ENCODE results near the gene STAM.
"Not testable (repeated sequence)": the region's sequence is repeated elsewhere in the genome, so short reads cannot be mapped to it uniquely, and the experiment has no call there.

STAM gene

GRCh38 chr10:17643755-17644484, at the start of gene STAM:
STAM (plus strand) TSS chr10:17644151; CDS start chr10:17644340, 189 bp downstream.
- DNase-seq = peak; percentile 95

- no peak for DNase-seq
Measured at GRCh38 chr10:17597386-17597785, 46.6 kb upstream of the STAM start.

DNA sequence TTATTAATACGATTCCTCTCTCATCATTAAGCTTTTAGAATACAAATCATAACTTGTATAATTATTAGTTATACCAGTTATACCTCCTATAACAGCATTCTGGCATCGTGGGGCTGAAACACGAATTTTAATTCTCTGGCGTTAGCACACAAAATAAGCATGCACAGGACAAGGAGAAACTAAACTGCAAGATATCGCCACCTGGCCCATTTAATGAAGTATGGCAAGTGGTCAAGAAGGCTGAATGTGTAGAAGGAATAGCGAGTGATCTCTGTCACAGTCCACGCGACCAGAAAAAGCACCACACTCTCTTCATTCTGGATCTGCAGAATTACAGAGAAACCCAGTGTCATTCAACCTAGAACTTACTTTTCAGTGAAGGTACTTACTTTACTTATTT, 44.9 kb upstream of the STAM start:
- no peak for DNase-seq

GRCh38 chr10:17605936-17606335, 38.0 kb upstream of the STAM start:
- DNase-seq = no peak

DNA sequence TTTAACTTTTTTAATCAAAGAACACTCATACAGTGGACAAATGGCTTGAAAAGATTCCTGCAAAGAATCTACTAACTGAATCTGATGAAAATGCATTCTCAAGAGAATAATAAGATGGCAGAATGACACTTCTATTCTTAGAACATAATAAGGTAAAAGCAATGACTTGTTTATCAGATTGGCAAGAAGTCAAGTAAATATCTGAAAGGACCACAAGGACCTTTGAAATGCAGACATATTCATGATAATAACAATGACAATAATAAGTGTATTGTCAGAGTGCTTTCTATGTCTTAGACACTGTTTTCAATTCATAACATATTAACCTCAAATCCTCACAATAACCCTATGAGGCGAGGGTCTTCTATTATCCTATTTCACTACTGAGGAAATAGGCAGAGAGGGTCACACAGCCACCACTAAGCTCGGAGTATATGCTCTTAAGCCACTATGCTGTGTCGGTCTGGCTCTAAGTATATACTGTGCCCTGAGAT, 37.4 kb upstream of the STAM start:
- DNase-seq = no peak

- no peak for DNase-seq
Measured at GRCh38 chr10:17607060-17607459, 36.9 kb upstream of the STAM start.

- peak; percentile 24 to 73 for DNase-seq
Measured at GRCh38 chr10:17607603-17608332, 36.2 kb upstream of the STAM start.

GRCh38 chr10:17609523-17610079, 34.4 kb upstream of the STAM start:
- DNase-seq = no peak

GRCh38 chr10:17616403-17617030, 27.4 kb upstream of the STAM start:
- DNase-seq = peak in 1 of 2 experiments; percentile 10

- DNase-seq = peak; percentile 50 to 78
Measured at GRCh38 chr10:17617031-17617911, 26.7 kb upstream of the STAM start, which contains the start of gene HACD1. HACD1 (minus strand) TSS chr10:17617374; CDS start chr10:17617339, 35 bp downstream.

- DNase-seq = no peak
Measured at GRCh38 chr10:17622061-17622460, 21.9 kb upstream of the STAM start.

GRCh38 chr10:17624996-17625395, 19.0 kb upstream of the STAM start:
- no peak for DNase-seq

DNA sequence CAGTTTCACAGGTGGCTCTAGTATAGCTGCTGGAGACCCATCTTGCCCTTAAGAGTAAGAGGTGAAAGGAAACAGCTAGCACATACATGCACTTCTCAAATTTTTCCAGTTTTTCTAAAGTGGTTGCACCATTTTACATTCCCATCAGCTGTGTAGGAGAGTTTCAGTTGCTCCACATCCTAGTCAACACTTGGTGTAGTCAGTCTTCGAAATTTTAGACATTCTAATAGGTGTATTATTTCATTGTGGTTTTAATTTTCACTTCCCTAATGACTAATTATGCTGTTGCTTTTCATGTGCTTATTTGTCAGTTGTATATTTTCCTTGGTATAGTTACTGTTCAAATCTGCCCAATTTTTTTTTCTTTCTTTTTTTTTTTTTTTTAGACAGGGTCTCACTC, 17.3 kb upstream of the STAM start:
- no peak for DNase-seq

- DNase-seq = not testable (repeated sequence)
Measured at GRCh38 chr10:17632590-17632989, 11.4 kb upstream of the STAM start.

- DNase-seq = no peak
Measured at GRCh38 chr10:17633353-17633752, 10.6 kb upstream of the STAM start.

DNA sequence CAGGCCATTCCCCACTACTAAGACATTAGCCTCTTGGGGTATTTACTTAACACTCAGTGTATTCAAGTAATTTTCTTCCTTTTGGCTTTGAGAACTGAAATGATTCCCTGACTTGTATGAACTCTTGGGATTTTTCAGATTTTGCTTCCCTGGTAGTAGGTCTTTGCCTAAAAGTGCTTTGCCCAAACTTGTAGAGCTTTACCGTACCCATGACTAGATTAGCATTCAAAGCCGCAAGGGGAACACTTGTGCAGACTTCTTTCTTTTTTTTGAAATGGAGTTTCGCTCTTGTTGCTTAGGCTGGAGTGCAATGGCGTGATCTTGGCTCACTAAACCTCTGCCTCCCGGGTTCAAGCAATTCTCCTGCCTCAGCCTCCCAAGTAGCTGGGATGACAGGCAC, 6.1 kb upstream of the STAM start:
- DNase-seq = no peak

DNA sequence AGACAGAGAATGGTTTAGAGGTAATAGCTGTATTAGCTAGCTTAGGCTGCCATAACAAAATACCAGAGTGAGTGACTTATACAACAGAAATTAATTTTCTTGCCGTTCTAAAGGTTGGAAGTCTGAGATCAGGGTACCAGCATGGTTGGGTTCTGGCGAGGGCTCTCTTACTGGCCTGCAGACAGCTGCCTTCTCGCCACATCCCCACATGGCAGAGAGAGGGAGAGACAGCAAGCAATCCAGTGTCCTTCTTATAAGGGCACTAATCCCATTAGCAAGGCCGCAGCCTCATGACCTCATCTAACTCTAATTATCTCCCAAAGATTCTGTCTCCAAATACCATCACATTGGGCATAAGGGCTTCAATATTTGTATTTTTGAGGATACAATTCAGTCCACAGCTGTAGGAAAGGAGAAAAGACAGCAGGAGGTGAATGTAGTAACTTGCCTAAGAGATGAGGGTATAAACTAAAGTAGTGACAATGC, 3.6 kb upstream of the STAM start:
- no peak for DNase-seq

DNA sequence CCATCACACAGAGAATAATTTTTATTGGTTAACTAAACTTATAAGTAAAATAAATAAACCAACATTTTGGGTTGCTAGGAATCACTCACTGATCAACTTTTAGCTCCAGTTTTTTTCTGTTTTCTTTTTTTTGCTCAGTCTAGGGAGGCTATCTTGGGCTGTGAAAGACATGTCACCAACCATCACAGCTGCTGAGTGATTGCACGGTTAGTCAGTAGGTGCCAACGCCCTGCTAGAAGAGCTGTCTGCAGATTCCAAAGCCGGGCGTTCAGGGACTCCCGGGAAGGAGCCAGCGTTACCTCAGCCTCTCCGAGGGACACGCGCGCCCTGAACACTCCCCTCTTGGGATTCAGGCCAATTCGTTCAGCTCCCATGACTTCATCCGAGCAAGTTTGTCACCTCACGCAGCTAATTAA, 604 bp upstream of the STAM start:
- DNase-seq = peak; percentile 76 to 88

GRCh38 chr10:17644485-17644943, 563 bp downstream of the STAM start:
- peak; percentile 48 to 69 for DNase-seq

- no peak for DNase-seq
Measured at GRCh38 chr10:17645621-17646345, 1.8 kb downstream of the STAM start.

DNA sequence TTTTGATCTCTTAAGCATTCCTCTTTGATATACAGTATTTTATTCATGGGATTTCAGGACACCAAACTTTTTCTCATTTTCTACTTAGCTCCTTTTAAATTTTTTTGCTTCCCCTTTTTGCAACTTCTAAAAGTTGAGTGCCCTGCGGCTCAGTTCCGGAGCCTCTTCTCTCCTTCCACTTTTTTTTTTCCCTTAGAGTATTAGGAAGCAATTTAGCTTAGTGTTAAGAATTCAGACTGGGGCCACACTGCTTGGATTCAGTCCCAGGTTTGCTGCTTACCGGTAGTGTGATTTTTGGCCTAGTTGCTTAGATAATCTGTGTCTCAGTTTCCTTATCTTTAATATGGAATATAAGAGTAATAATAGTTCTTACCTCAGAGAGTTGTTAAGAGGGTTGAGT, 3.4 kb downstream of the STAM start:
- no peak for DNase-seq

Measured in NCI-H446 (cell line).